Measurements from ENCODE around the gene LARP1B. TPM values are rescaled to one million over a fixed set of nuclear protein-coding genes. Genes with fewer than 3 reads are reported as not detected.

The LARP1B gene
- total RNA-seq, 2 donors from 2014 or later, result 28.8 to 29.5 TPM

DNA sequence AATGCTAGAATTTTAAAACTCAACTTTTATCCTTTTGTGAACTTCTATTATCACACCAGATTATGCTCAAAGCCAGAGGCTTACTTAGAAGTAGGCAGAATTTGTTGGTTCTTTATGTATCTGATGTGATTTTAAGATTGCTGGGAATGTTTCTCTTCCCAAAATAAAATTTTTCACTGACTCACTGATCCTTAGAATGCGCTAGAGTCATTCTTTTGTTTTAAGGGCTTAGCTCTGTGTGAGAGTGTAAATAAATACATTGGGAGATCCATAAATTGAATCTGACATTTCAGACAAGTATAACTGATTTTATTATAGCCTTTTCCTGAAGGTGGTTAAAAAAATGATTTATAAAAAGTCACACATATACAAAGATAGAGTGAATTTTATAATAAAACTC is 101.3 kb downstream of the LARP1B start:
- no peak overlapping the region for H3K4me3 ChIP-seq
- H3K4me1 ChIP-seq, result no peaks in the 10 kb centered on the region
- H3K9me3 ChIP-seq, result no peaks in the 10 kb centered on the region
- TF ChIP-seq, protein P1, sequence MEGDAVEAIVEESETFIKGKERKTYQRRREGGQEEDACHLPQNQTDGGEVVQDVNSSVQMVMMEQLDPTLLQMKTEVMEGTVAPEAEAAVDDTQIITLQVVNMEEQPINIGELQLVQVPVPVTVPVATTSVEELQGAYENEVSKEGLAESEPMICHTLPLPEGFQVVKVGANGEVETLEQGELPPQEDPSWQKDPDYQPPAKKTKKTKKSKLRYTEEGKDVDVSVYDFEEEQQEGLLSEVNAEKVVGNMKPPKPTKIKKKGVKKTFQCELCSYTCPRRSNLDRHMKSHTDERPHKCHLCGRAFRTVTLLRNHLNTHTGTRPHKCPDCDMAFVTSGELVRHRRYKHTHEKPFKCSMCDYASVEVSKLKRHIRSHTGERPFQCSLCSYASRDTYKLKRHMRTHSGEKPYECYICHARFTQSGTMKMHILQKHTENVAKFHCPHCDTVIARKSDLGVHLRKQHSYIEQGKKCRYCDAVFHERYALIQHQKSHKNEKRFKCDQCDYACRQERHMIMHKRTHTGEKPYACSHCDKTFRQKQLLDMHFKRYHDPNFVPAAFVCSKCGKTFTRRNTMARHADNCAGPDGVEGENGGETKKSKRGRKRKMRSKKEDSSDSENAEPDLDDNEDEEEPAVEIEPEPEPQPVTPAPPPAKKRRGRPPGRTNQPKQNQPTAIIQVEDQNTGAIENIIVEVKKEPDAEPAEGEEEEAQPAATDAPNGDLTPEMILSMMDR (IDR thresholded peaks at IDR 0.05), result no peak
- DNase-seq, result no peak
- no peaks in the 10 kb centered on the region for H3K27me3 ChIP-seq
- H3K27ac ChIP-seq, result no peak overlapping the region
- intact Hi-C loops (cut with DNase I), result no loop called here
- H3K9ac ChIP-seq (ENCODE audit: low read depth in 2 of 2, low read length in 2 of 2), result no peak overlapping the region
- H3K36me3 ChIP-seq, result no peaks in the 10 kb centered on the region

DNA sequence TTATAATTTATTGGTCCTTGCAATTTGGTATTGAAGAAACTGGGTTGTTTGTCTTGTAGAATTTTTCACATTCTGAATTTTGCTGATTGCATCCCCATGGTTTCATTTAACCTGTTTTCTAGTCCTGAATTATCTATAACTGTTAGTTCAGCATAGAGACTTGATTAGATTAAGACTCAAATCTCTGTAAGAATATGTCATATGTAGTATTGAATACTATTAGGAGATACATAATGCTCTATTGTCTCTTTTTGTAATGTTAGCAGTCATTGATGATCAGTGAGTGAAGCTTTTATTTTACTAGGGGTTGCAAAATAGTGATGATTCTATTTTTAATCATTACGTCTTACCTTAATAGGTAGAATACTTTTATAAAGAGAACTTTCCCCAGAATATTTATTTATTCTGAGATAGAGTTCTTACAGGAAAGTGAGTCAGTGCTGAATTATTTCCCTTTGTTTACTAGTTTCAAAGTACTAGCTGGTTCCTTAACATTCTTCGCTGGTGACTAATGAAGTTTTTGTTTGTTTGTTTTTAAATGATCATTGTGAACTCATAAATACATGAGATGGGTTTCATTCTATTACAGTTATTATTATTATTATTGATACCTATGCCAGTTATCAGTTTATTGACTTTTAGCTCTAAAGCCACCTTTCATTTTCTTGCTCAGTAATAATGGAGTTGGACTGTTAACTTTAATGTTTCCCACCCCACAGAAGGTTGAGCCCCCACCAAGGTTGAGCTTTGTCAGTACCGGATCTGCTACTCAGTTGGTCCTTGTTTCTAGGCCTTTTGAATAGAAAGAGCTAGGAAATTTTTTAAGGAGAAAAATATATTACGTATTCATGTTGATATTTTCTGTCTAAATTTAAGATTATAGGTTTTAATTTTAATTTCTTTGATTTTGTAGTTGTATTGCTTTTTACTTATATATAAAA is 102.3 kb downstream of the LARP1B start:
- H3K4me1 ChIP-seq, result no peaks in the 10 kb centered on the region
- DNase-seq, result no peak
- H3K9me3 ChIP-seq, result no peaks in the 10 kb centered on the region
- H3K36me3 ChIP-seq, result no peaks in the 10 kb centered on the region
- intact Hi-C loops (cut with DNase I), result no loop called here
- TF ChIP-seq, protein P1 (IDR thresholded peaks at IDR 0.05), result no peak
- H3K27me3 ChIP-seq, result no peaks in the 10 kb centered on the region
- no peak overlapping the region for H3K9ac ChIP-seq (ENCODE audit: low read depth in 2 of 2, low read length in 2 of 2)
- H3K27ac ChIP-seq, result no peak overlapping the region
- H3K4me3 ChIP-seq, result no peak overlapping the region

DNA sequence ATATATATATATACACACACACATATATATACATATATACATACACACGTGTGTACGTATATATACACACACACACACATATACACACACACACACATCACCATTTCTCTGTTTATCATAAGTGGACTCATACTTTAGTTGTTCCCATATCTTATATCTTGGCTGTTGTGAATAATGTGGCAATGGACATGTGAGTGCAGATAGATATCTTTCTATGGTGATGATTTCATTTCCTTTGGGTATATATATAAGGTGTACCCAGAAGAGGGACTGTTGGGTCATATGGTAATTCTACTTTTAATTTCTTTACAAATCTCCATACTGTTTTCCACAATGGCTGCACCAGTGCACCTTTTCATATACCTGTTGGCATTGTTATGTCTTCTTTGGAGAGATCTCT is 105.9 kb downstream of the LARP1B start:
- DNase-seq, result no peak
- Histone ChIP-seq H3K4me3 (no peak overlapping the region), H3K27me3 (no peaks in the 10 kb centered on the region), H3K27ac (no peak overlapping the region), H3K4me1 (no peaks in the 10 kb centered on the region), H3K36me3 (no peaks in the 10 kb centered on the region), H3K9me3 (no peaks in the 10 kb centered on the region), H3K9ac (ENCODE audit: low read depth in 2 of 2, low read length in 2 of 2) (no peak overlapping the region)
- intact Hi-C loops (cut with DNase I), result no loop called here
- TF ChIP-seq, protein P1 (IDR thresholded peaks at IDR 0.05), result no peak

DNA sequence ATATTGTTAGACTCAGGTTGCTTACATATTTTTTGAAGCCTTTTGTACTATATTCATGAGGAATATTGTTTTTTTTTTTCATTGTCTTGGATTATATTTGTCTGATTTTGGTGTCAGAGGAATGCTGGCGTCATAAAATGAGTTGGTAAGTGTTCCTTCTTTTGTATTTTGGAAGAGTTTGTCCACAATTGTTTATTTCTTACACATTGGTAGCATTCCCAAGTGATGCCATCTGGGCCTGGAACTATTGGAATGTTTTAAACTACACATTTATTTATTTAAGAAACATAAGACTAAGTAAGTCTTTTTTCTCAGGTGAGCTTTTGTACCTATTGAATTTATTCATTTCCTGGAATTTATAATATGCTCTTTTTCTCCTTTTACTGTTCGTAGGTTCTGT is 107.6 kb downstream of the LARP1B start:
- Histone ChIP-seq H3K36me3 (no peaks in the 10 kb centered on the region), H3K4me3 (no peak overlapping the region), H3K9ac (ENCODE audit: low read depth in 2 of 2, low read length in 2 of 2) (no peak overlapping the region), H3K9me3 (no peaks in the 10 kb centered on the region), H3K4me1 (no peaks in the 10 kb centered on the region), H3K27ac (no peak overlapping the region), H3K27me3 (no peaks in the 10 kb centered on the region)
- intact Hi-C loops (cut with DNase I), result no loop called here
- TF ChIP-seq, protein P1 (IDR thresholded peaks at IDR 0.05), result no peak
- DNase-seq, result no peak

- H3K27ac ChIP-seq, result no peak overlapping the region
- H3K27me3 ChIP-seq, result no peaks in the 10 kb centered on the region
- intact Hi-C loops (cut with DNase I), result no loop called here
- no peaks in the 10 kb centered on the region for H3K4me1 ChIP-seq
- no peak overlapping the region for H3K9ac ChIP-seq (ENCODE audit: low read depth in 2 of 2, low read length in 2 of 2)
- no peaks in the 10 kb centered on the region for H3K9me3 ChIP-seq
- TF ChIP-seq, protein P1 (IDR thresholded peaks at IDR 0.05), result no peak
- no peak for DNase-seq
- H3K4me3 ChIP-seq, result no peak overlapping the region
- H3K36me3 ChIP-seq, result no peaks in the 10 kb centered on the region
Observed at GRCh38 chr4:128169245-128169644, 108.1 kb downstream of the LARP1B start.

Data from colonic mucosa (tissue), 4 donors.